Measurements from ENCODE around the gene SPINK5. TPM values are rescaled to one million over a fixed set of nuclear protein-coding genes. Genes with fewer than 3 reads are reported as not detected.

The SPINK5 gene
- total and polyA plus RNA-seq, 11 donors = 0.16 to 2.3 (median 0.54) TPM; not detected in 2

GRCh38 chr5:148060309-148060708 is 3.5 kb upstream of the SPINK5 start:
- intact Hi-C loops (cut with DNase I) = no loop called here
- Histone ChIP-seq H3K4me3 (no peak overlapping the region), H3K36me3 (no peaks in the 10 kb centered on the region), H3K27ac (no peak overlapping the region), H3K9me3 (peaks cover 0 to 20% (median 10%) of the 10 kb centered on the region in 12 donors), H3K27me3 (no peaks in the 10 kb centered on the region), H3K4me1 (no peaks in the 10 kb centered on the region)
- no peak for ATAC-seq
- TF ChIP-seq CTCF (IDR thresholded peaks at IDR 0.05) = no peak
- TF ChIP-seq POLR2A (IDR thresholded peaks at IDR 0.05) = no peak
- 45 to 82% (median 48%) methylated on average over 2 of the region's 2 CpGs for WGBS, 4 donors
- DNase-seq = no peak

GRCh38 chr5:148060881-148061280 is 2.9 kb upstream of the SPINK5 start:
- Histone ChIP-seq H3K27ac (no peak overlapping the region), H3K4me3 (no peak overlapping the region)

GRCh38 chr5:148070621-148071020 is 6.8 kb downstream of the SPINK5 start:
- no peak for TF ChIP-seq CTCF (IDR thresholded peaks at IDR 0.05)
- no peak for TF ChIP-seq POLR2A (IDR thresholded peaks at IDR 0.05)
- intact Hi-C loops (cut with DNase I) = no loop called here
- ATAC-seq (no peak), DNase-seq (no peak)
- peaks cover 0 to 2% (median 0%) of the 10 kb centered on the region in 12 donors for H3K9me3 ChIP-seq
- no peak overlapping the region for H3K27ac ChIP-seq
- no peaks in the 10 kb centered on the region for H3K27me3 ChIP-seq
- no peaks in the 10 kb centered on the region for H3K36me3 ChIP-seq
- no peak overlapping the region for H3K4me3 ChIP-seq
- H3K4me1 ChIP-seq = no peaks in the 10 kb centered on the region
- 58 to 86% (median 80%) methylated on average over 1 of the region's 1 CpG for WGBS, 4 donors

More at GRCh38 chr5:148060881-148061280, 2.9 kb upstream of the SPINK5 start:
- ATAC-seq (no peak), DNase-seq (no peak)
- Histone ChIP-seq H3K36me3 (no peaks in the 10 kb centered on the region), H3K9me3 (peaks cover 0 to 14% (median 5%) of the 10 kb centered on the region in 12 donors), H3K4me1 (no peaks in the 10 kb centered on the region), H3K27me3 (no peaks in the 10 kb centered on the region)
- TF ChIP-seq CTCF (IDR thresholded peaks at IDR 0.05) = no peak
- TF ChIP-seq POLR2A (IDR thresholded peaks at IDR 0.05) = no peak
- intact Hi-C loops (cut with DNase I) = no loop called here

- no peaks in the 10 kb centered on the region for H3K27me3 ChIP-seq
- H3K4me3 ChIP-seq = no peak overlapping the region
- 88 to 97% (median 96%) methylated on average over 2 of the region's 2 CpGs for WGBS, 4 donors
- intact Hi-C loops (cut with DNase I) = no loop called here
- no peaks in the 10 kb centered on the region for H3K4me1 ChIP-seq
- peaks cover 0 to 18% (median 8%) of the 10 kb centered on the region in 12 donors for H3K9me3 ChIP-seq
- no peak overlapping the region for H3K27ac ChIP-seq
- H3K36me3 ChIP-seq = no peaks in the 10 kb centered on the region
- TF ChIP-seq POLR2A (IDR thresholded peaks at IDR 0.05) = no peak
- TF ChIP-seq CTCF (IDR thresholded peaks at IDR 0.05) = no peak
- ATAC-seq = no peak
- DNase-seq = no peak
These were observed 8.4 kb downstream of the SPINK5 start for GRCh38 chr5:148072207-148072606.
